Choroid plexus epithelial cell (primary cell): ENCODE measurements around the gene JRKL.
"Not testable (repeated sequence)": the region's sequence is repeated elsewhere in the genome, so short reads cannot be mapped to it uniquely, and the experiment has no call there.

ENCODE experiments used
- DNase-seq: peaks from one replicate; pipeline ENCODE4 v3.0.0-alpha.2; 2010; ENCODE audit warnings: low read depth
- H3K4me3 ChIP-seq: 2 replicates; pipeline ENCODE4 v1.5.1; 2011; ENCODE audit warnings: low read depth, mild to moderate bottlenecking, control low read depth, low read length, moderate library complexity
- TF ChIP-seq, protein P1 (sequence below): conservative IDR thresholded peaks from 2 replicates; pipeline ENCODE4 v1.5.1; 2011; ENCODE audit warnings: low read depth, mild to moderate bottlenecking, control low read depth, inconsistent platforms, low read length, moderate library complexity

The JRKL gene

GRCh38 chr11:96394773-96395172 is 5.0 kb downstream of the JRKL start:
- TF ChIP-seq, protein P1, sequence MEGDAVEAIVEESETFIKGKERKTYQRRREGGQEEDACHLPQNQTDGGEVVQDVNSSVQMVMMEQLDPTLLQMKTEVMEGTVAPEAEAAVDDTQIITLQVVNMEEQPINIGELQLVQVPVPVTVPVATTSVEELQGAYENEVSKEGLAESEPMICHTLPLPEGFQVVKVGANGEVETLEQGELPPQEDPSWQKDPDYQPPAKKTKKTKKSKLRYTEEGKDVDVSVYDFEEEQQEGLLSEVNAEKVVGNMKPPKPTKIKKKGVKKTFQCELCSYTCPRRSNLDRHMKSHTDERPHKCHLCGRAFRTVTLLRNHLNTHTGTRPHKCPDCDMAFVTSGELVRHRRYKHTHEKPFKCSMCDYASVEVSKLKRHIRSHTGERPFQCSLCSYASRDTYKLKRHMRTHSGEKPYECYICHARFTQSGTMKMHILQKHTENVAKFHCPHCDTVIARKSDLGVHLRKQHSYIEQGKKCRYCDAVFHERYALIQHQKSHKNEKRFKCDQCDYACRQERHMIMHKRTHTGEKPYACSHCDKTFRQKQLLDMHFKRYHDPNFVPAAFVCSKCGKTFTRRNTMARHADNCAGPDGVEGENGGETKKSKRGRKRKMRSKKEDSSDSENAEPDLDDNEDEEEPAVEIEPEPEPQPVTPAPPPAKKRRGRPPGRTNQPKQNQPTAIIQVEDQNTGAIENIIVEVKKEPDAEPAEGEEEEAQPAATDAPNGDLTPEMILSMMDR = no peak
- no peak overlapping the region for H3K4me3 ChIP-seq
- DNase-seq = no peak

- TF ChIP-seq, protein P1 = no peak
- no peak for DNase-seq
- no peak overlapping the region for H3K4me3 ChIP-seq
Measured at GRCh38 chr11:96396637-96397036, 6.8 kb downstream of the JRKL start.

GRCh38 chr11:96397863-96398262 is 8.1 kb downstream of the JRKL start:
- TF ChIP-seq, protein P1 = no peak
- H3K4me3 ChIP-seq = no peak overlapping the region
- no peak for DNase-seq

- DNase-seq = no peak
- TF ChIP-seq, protein P1 = no peak
Measured at GRCh38 chr11:96400697-96401096, 10.9 kb downstream of the JRKL start.

DNA sequence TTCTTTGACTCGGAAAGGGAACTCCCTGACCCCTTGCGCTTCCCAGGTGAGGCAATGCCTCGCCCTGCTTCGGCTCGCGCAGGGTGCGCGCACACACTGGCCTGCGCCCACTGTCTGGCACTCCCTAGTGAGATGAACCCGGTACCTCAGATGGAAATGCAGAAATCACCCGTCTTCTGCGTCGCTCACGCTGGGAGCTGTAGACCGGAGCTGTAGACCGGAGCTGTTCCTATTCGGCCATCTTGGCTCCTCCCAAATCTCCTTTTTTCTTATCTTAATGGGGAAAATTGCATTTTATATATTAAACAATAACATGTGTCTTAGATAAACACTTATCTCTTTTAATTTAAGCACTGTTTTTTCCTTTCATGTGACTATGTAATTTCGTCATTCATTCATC is 21.6 kb downstream of the JRKL start:
- not testable (repeated sequence) for DNase-seq, H3K4me3 ChIP-seq

More at GRCh38 chr11:96400697-96401096, 10.9 kb downstream of the JRKL start:
- H3K4me3 ChIP-seq = no peak overlapping the region

DNA sequence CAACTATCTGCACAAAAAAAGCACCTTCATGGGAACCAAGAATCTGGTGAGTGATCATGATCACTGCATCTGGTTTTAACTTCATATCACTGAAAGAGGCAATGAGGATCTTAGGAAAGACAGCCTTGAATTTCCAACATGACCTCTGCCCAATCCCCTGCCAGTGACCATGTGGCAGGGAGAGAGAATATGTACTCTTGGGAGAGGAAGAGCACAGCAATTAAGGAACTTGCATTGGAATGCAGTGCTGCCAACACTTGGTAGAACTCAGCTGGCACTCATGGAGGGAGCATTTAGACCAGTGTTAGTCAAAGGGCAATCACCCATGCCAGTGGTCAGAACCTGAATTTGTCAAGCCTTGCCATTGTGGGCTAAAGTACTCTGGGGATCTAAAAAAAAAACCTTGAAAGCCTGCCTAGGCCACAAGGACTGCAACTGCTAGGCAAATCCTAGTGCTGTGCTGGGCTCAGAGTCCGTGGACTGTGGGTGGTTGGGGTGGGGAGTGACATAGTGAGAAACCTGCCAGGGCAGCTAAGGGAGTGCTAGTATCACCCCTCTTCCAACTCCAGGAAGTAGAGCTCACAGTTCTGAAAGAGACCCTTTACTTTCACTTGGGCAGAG is 23.1 kb downstream of the JRKL start:
- no peak for DNase-seq
- TF ChIP-seq, protein P1 = no peak
- no peak overlapping the region for H3K4me3 ChIP-seq

- no peak for DNase-seq
- H3K4me3 ChIP-seq = no peak overlapping the region
Measured at GRCh38 chr11:96413408-96413807, 23.6 kb downstream of the JRKL start.

More at GRCh38 chr11:96413408-96413807, 23.6 kb downstream of the JRKL start:
- TF ChIP-seq, protein P1 = no peak
